Activated T-cell treated with anti-CD3 and anti-CD28 coated beads, Interleukin-2, amount 50 U/mL, for 4 hours (primary cell): ENCODE results near the gene STUM. TPM values are rescaled to one million over a fixed set of nuclear protein-coding genes. Genes with fewer than 3 reads are reported as not detected.

Experiments used
- ATAC-seq, 2 donors: fragments of 200-7000 bp; cut with Tn5 transposase; one replicate each; pipeline ENCODE4 v1.10.0; 2021
- DNase-seq: peaks from one replicate; pipeline ENCODE4 v3.0.0-alpha.2; 2020
- H3K27me3 Mint-ChIP-seq: one replicate; pipeline ENCODE4 v1.8.0; 2021; ENCODE audit warnings: low read depth, mixed read lengths
- H3K36me3 Mint-ChIP-seq: one replicate; pipeline ENCODE4 v1.8.0; 2022; ENCODE audit warnings: mixed read lengths; ENCODE audit not compliant: insufficient read depth
- H3K4me1 Mint-ChIP-seq: one replicate; pipeline ENCODE4 v1.8.0; 2021; ENCODE audit warnings: low read depth, mixed read lengths
- H3K4me3 Mint-ChIP-seq: one replicate; pipeline ENCODE4 v1.8.0; 2021; ENCODE audit warnings: mild to moderate bottlenecking, moderate library complexity, mixed read lengths
- H3K9me3 Mint-ChIP-seq: one replicate; pipeline ENCODE4 v1.8.0; 2021; ENCODE audit warnings: mixed read lengths
- total RNA-seq, 3 donors: library from RNA; stranded (reverse); gene quantifications; one replicate each; pipeline ENCODE4 v1.2.1, GENCODE V29; 2021

STUM gene
- total RNA-seq, 3 donors from 2014 or later, result not detected

DNA sequence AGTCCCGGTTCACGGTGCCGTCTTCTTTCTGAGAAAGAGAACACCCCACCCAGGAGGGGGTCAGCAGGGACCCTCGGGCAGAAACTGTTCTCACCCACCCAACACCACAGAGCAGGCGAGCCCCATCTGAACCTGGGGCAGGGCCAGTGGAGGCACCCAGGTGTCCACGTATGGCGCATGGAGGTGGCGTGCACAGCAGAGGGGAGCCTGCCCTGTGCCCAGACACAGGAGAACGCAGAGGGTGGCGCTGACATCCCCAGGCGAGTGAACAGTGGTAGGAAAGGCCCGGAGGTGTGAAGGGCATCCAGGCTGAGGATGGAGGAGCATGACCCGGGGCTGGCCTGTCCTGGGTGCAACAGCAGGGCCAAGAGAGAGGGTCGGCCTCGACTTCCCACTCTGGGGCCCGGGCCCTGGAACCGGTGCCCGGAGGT, 91.1 kb downstream of the STUM start:
- DNase-seq, result no peak
- Mint-ChIP-seq H3K4me1 (peaks cover 55% of the 10 kb centered on the region), H3K27me3 (no peaks in the 10 kb centered on the region), H3K36me3 (peaks cover 24% of the 10 kb centered on the region), H3K4me3 (no peak overlapping the region), H3K9me3 (no peaks in the 10 kb centered on the region)
- ATAC-seq, result no peak

DNA sequence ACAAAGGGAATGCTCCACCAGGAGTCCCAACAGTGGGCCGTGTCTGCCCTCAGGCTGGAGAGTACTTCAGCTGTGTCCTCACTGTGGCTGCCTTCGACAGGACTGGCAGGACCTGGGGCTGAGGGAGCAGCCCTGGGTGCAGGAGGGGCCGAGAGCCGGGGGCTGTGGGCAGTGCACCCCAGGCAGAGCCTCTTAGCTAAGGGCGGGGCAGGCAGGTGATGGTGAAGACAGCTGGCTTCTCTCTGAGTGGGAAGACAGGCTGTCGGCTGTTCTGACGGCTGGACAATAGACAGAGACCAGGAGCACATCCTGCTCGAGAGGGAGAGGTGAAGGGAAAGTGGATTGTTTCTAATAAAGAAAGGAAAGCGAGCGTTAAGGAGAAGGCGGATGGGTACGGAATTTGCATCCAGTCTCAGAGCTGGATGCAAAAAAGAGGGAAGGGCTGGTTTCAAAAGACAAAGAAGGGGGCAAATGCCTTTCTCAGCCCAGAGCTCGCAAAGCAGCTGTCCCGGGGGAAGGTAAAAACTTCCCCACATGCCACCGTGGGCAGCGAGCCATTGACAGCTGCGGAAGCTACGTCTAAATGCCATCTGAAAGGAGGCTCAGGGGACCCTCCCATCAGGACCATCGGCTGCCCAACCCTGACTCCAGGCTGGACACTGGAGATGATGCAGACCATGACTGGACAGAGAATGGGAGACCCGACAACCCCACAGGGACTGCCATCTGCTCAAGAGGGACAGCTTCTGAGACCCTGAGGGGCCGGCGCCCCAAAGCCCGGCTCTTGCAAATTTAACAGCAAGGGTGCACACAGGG, 92.0 kb downstream of the STUM start:
- Mint-ChIP-seq H3K4me3 (no peak overlapping the region), H3K4me1 (peaks cover 55% of the 10 kb centered on the region), H3K9me3 (no peaks in the 10 kb centered on the region), H3K36me3 (peaks cover 24% of the 10 kb centered on the region), H3K27me3 (no peaks in the 10 kb centered on the region)
- ATAC-seq (no peak), DNase-seq (no peak)

DNA sequence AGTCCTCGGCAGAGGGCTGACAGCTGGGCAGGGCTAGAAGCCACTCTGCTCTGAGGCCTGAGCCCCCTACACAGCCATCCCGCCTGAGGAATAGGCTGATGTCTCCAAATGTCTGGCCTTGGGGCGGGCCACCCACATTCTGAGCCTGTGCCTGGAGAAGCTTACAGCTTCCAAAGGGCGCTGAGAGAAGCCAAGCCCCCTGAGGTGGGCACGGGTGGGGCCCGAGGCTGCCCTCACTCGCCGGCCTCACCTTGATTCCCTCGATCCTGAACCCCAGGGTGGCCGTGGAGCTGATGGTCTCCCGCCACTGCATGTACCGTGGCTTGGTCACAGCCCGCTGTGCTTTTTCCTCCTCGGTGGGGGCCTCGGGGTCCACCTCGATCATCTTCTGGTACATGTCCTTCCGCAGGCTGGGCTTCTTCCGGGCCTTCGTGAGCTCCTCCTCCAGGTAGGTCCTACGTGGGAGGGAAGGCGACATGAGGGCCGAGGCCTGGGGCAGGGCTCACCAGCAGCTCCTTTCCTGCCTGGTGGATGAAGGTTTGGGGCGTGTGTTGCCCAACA, 93.2 kb downstream of the STUM start:
- peaks cover 25% of the 10 kb centered on the region for H3K36me3 Mint-ChIP-seq
- no peak for DNase-seq

GRCh38 chr1:226642421-226642820, 93.9 kb downstream of the STUM start:
- Mint-ChIP-seq H3K4me1 (peaks cover 53% of the 10 kb centered on the region), H3K4me3 (no peak overlapping the region), H3K36me3 (peaks cover 22% of the 10 kb centered on the region), H3K27me3 (no peaks in the 10 kb centered on the region), H3K9me3 (no peaks in the 10 kb centered on the region)
- DNase-seq (no peak), ATAC-seq (no peak)

More for the DNA sequence above, 93.2 kb downstream of the STUM start:
- Mint-ChIP-seq H3K9me3 (no peaks in the 10 kb centered on the region), H3K4me3 (no peak overlapping the region), H3K4me1 (peaks cover 54% of the 10 kb centered on the region), H3K27me3 (no peaks in the 10 kb centered on the region)
- ATAC-seq, result no peak

- Mint-ChIP-seq H3K9me3 (no peaks in the 10 kb centered on the region), H3K36me3 (peaks cover 21% of the 10 kb centered on the region), H3K4me3 (peak overlapping the region; percentile 50), H3K4me1 (peaks cover 56% of the 10 kb centered on the region), H3K27me3 (no peaks in the 10 kb centered on the region)
- DNase-seq, result peak; percentile 70
- ATAC-seq, result peak; percentile 92
Measured at GRCh38 chr1:226643177-226643576, 94.6 kb downstream of the STUM start.

DNA sequence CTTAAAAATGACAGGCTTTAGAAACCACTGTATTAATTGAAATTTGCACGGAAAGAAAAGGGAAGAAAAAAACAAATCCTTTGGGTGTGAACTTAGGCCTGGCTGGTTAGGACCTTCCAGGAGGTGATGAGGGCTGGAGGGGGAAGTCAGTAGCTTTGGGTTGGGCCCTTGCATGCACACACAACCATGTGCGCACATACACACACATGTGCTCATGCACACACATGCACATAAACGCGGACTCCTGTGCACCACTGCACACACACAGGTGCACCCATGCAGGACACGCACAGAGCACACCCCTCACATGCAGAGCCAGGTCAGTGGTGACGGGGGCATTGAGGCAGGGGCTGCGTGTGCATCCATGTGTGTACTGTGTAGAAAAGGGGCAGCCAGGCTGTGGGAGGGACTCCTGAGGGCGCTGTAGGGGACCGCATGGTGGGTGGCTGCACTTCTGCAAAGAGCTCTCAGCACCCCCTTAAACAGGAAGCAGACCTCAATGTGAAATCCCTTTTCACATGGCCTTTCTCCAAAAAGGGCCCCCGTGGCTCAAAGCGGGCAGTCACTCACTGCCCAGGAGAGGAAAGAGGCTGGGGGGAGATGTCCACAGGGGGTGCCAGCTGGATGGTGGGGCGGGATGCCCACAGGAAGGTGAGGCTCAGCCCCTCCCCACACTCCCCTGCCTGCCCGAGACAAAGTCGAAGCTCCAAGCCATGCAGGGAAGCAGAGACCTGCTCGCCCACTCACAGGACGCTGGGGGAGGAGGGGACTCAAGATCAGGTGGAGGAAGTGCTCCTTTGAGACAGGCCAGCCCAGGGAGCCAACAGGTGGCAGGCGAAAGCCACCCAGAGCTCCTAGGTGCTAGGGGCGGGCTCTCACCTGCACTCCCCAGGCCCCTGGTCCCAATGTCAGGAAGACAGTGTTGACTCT, 95.3 kb downstream of the STUM start:
- no peak for DNase-seq
- ATAC-seq, result peak in 1 of 2 donors; percentile 7
- Mint-ChIP-seq H3K4me3 (peak overlapping the region; percentile 50), H3K36me3 (peaks cover 18% of the 10 kb centered on the region), H3K4me1 (peaks cover 59% of the 10 kb centered on the region), H3K9me3 (no peaks in the 10 kb centered on the region), H3K27me3 (no peaks in the 10 kb centered on the region)

DNA sequence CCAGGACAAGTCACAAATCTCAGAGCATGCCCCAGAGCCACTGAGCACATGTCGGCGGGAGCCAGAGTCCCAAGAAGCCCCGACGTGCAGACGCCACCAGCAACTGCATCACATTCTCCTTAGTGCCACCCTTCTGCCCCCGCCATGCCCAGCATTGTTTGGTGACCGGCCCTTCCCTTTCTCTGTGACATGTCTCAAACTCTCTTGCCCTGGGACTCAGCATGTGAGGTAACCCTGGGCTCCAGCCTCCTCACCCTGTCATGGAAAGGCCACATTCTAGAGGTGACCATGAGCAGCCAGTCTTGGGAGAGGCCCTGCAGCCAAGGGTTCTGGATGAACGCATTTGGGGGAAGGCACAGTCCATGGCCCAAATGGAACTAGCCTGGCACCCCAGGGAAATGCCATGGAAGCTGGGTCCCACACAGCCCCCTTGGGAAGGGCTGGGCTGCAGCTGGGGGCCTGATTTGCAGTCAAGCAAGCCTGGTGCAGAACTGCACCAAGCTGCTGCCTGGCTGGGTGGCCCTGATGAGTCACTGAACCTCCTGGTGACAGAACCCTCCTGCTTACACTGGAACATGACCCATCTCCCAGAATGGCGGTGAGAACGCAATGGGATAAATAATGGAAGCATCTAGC, 96.1 kb downstream of the STUM start:
- H3K36me3 Mint-ChIP-seq, result peaks cover 13% of the 10 kb centered on the region
- no peak overlapping the region for H3K4me3 Mint-ChIP-seq
- no peaks in the 10 kb centered on the region for H3K9me3 Mint-ChIP-seq
- no peaks in the 10 kb centered on the region for H3K27me3 Mint-ChIP-seq
- peaks cover 63% of the 10 kb centered on the region for H3K4me1 Mint-ChIP-seq
- DNase-seq (no peak), ATAC-seq (peak; percentile 43 to 56)

DNA sequence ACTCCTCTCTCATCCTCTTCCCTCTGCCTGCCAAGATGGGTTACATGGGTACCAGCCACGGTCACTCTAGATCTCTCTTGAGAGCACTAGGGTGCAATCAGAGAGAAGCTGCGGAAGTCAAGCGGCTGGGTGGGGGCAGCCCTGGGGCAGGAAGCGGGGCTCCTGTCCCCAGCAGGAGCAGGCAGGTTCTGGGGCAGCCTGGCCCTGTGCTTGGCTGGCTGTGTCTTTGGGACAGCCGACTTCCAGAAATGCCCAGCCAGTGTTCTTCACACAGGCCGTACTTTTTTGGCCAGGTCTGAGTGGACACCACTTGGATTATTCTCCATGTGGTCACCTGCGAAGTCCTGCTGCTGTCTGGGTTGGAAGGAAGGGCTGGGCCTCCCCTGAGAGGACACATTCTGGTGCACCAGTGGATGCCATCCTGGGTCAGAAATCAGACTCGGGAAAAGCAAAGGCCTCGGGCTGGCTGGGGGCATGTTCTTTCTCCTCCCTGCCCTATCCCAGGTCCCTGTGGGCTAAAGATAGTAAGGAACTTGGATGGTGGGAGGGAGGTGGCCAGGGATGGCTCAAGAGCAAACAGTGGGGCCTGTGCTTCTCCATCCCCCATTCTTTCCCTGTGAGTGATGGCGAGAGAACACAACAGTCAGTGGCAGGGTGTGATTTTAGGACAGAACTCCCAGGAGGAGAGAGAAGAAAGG, 96.9 kb downstream of the STUM start:
- no peak overlapping the region for H3K4me3 Mint-ChIP-seq
- no peak for ATAC-seq

GRCh38 chr1:226646026-226646869, 97.7 kb downstream of the STUM start:
- Mint-ChIP-seq H3K27me3 (no peaks in the 10 kb centered on the region), H3K36me3 (peaks cover 13% of the 10 kb centered on the region), H3K4me1 (peaks cover 70% of the 10 kb centered on the region), H3K9me3 (no peaks in the 10 kb centered on the region), H3K4me3 (peak overlapping the region; percentile 26)
- DNase-seq (no peak), ATAC-seq (no peak)

More for the DNA sequence above, 96.9 kb downstream of the STUM start:
- DNase-seq, result no peak
- Mint-ChIP-seq H3K27me3 (no peaks in the 10 kb centered on the region), H3K9me3 (no peaks in the 10 kb centered on the region), H3K4me1 (peaks cover 68% of the 10 kb centered on the region), H3K36me3 (peaks cover 13% of the 10 kb centered on the region)

DNA sequence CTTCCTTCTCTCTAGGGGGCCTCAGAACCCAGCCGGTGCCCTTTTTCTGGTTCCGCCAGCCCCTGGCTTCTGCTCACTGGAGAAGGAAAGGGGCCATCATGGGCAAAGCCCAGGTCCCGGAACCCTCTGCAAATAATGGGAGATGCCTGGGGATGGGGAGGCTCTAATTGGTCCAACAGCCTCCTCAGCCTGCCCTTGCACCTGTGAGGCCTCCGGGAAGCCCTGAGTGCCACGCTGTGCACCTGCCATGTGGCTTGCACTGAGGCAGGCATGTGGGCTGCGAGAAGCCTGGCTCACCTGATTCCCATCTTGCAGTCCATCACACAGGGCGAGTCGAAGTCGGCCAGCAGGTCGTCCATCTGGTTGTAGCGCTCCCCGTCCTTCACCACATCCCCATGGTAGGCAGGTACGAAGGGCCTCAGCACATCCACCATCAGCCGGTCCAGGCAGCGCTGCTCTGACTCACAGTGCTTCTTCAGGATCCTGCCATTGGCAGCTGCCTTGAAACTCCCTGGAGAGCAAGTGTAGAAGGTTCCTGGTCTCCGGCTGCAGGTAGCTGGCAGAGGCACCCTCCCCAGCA, 98.4 kb downstream of the STUM start:
- peaks cover 11% of the 10 kb centered on the region for H3K36me3 Mint-ChIP-seq
- no peak for DNase-seq

GRCh38 chr1:226647719-226648118, 99.2 kb downstream of the STUM start:
- ATAC-seq, result no peak
- Mint-ChIP-seq H3K9me3 (no peaks in the 10 kb centered on the region), H3K27me3 (no peaks in the 10 kb centered on the region), H3K4me1 (peaks cover 66% of the 10 kb centered on the region), H3K4me3 (no peak overlapping the region), H3K36me3 (peaks cover 9% of the 10 kb centered on the region)
- DNase-seq, result no peak

More for the DNA sequence above, 98.4 kb downstream of the STUM start:
- Mint-ChIP-seq H3K4me1 (peaks cover 69% of the 10 kb centered on the region), H3K9me3 (no peaks in the 10 kb centered on the region), H3K27me3 (no peaks in the 10 kb centered on the region), H3K4me3 (peak overlapping the region; percentile 26)
- ATAC-seq, result no peak

- H3K27me3 Mint-ChIP-seq, result no peaks in the 10 kb centered on the region
- peaks cover 59% of the 10 kb centered on the region for H3K4me1 Mint-ChIP-seq
- ATAC-seq (no peak), DNase-seq (no peak)
- H3K9me3 Mint-ChIP-seq, result no peaks in the 10 kb centered on the region
- no peak overlapping the region for H3K4me3 Mint-ChIP-seq
- H3K36me3 Mint-ChIP-seq, result peaks cover 9% of the 10 kb centered on the region
Measured at GRCh38 chr1:226648421-226648820, 99.9 kb downstream of the STUM start.
